Left renal cortex interstitium (tissue), 4 donors: Measurements from ENCODE around the gene CEP41. TPM values are rescaled to one million over a fixed set of nuclear protein-coding genes. Genes with fewer than 3 reads are reported as not detected.
"Not testable (repeated sequence)": the region's sequence is repeated elsewhere in the genome, so short reads cannot be mapped to it uniquely, and the experiment has no call there.

ENCODE experiments used
- DNase-seq, 4 donors: peaks; one replicate each; pipeline ENCODE4 v3.0.0-alpha.2; 2013; ENCODE audit warnings: low read depth in 4 of 4, low spot score in 2 of 4, missing footprints in 1 of 4
- polyA plus RNA-seq, 4 donors: library from polyadenylated mRNA; unstranded; fragments of 120-200 nt; gene quantifications; one replicate each; pipeline ENCODE4 v1.2.1, GENCODE V29; 2013; ENCODE audit not compliant: insufficient read length in 4 of 4

CEP41 gene
- polyA plus RNA-seq, 4 donors = 26.7 to 31.6 (median 28.4) TPM

DNA sequence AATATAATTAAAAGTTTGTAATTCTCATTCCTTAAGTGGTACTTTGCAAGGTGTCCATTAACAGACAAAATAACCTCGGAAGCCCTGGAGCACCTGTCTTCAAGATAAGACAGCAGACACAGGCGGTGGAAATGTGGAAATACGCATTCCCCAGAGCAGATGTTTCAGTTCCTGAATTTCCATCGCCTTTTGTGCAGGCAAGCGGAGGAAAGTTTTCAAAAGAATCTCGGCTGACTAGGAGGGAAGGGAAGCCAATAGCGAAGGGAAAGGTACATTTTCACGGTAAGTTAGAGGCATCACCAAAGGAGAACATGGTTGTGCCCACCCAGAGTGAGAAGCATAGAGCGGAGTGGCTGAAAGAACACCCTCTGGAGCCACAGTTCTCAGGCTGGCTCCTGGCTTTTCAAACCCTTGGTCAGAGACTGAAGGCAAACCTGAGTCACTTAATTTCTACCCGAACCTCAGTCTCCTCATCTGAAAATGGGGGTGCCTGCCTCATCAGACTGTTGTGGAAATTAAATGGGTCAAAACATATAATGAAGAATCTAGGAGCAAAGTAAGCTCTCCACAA lies 46.9 kb downstream of the CEP41 start:
- DNase-seq = no peak

- no peak for DNase-seq
Measured at GRCh38 chr7:130393101-130393561, 47.7 kb downstream of the CEP41 start.

GRCh38 chr7:130390486-130390885 lies 50.3 kb downstream of the CEP41 start:
- no peak for DNase-seq

DNA sequence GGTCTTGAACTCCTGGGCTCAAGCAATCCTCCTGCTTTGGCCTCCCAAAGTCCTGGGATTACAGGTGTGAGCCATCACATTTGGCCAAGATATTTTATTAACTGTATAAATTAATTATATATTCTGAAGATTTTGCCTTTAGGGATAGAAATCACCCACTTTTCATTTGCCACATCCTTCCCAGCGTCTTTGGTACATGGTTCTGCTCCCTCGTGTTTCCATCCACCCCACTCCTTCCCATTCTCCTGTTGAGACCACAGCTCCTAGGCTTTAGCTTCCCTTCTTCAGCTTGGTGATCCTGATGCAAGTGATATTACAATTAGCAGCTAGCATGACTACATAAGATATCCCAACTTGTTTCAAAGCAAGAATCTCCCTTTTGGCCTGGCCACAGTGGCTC lies 52.1 kb downstream of the CEP41 start:
- no peak for DNase-seq

GRCh38 chr7:130387628-130388403 lies 53.0 kb downstream of the CEP41 start:
- peak in 1 of 4 donors; percentile 55 for DNase-seq

DNA sequence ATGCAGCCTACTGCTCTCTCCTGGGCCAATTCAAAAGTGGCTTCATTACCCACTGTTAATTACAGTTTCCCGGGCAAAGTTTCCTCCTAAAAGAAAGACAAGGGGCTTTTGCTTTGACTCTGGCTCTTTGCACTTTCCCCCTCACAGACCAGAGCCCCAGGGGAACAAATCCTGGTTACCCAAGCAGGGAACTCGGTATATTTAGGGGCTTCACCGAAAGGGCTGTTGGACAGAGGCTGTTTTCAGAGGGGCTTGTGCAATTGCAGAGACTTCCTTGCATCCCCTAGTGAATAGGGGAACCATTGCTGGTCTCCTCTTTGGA lies 53.5 kb downstream of the CEP41 start:
- DNase-seq = no peak

GRCh38 chr7:130386876-130387275 lies 53.9 kb downstream of the CEP41 start:
- DNase-seq = no peak

DNA sequence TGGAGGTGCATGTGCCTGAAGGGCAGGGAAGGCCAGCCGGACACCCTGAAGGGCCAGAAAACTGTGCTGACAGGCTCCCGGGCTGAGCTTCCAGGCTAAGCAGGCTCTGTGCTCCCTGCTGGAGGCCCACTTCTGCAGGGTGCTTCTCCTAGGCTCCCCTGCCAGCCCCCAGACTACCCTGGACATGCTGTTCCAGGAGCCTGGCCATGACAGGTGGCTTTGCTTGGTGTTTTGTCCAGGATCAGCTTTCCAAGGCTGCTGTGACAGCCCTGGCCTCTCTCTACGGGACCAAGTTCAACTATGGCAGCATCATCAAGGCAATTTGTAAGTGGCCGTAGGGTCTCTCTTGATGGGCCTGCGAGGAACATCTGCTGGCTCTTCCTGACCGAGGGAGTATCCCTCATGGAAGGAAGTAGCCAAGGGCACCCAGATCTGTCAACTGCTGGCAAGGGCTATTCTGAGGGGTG lies 55.2 kb downstream of the CEP41 start:
- DNase-seq = no peak

GRCh38 chr7:130384841-130385599 lies 55.8 kb downstream of the CEP41 start:
- no peak for DNase-seq

DNA sequence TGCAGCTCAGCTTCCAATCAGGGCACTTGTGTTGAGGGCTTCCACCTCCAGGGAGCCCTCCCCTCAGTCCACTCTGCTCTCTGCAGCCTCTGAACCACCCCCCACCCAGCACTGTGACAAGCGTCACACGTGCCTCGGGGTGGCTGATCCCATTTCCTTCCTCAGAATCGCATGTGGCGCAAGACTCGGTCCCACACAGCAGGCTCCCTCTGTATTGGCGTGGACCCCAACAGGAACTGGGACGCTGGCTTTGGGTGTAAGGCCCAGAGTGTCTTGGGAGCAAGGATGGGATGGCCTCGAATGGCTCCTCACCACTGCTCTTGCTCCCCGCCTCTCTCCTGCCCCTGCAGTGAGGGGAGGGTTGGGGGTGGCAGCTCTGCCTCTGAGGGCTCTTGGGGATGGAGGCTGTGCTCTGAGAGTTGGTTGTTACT lies 56.4 kb downstream of the CEP41 start:
- no peak for DNase-seq

DNA sequence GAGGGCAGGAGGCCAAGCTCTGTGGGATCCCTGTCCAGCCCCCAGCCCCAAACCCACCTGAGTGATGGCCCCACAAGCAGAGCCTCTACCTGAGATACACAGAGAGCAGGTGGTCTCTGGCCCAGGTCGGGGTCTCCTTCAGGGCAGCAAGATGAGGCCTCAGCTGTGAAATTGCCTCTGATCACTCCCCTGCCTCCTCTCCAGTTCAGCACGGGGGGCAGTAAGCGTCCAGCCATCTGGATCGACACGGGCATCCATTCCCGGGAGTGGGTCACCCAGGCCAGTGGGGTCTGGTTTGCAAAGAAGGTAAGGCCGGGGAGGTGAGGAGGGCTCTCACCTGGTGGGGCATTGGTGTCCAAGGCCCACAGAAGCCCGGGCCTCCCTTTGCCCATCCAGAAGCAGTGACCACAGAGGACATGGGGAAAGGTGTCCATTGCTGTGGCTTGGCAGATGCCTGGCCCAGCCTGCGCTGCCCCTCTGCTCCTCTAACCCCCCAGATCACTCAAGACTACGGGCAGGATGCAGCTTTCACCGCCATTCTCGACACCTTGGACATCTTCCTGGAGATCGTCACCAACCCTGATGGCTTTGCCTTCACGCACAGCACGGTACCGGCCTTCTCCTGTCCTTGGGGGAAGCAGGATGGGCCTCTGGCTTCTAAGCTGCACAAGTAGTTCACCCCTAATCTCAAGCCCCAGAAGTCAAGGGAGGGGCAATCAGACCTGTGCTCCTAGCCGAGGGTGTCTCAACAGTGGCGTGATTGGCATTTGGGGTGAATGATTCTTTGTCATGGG lies 57.4 kb downstream of the CEP41 start:
- no peak for DNase-seq

- no peak for DNase-seq
Measured at GRCh38 chr7:130381468-130382312, 59.1 kb downstream of the CEP41 start.

DNA sequence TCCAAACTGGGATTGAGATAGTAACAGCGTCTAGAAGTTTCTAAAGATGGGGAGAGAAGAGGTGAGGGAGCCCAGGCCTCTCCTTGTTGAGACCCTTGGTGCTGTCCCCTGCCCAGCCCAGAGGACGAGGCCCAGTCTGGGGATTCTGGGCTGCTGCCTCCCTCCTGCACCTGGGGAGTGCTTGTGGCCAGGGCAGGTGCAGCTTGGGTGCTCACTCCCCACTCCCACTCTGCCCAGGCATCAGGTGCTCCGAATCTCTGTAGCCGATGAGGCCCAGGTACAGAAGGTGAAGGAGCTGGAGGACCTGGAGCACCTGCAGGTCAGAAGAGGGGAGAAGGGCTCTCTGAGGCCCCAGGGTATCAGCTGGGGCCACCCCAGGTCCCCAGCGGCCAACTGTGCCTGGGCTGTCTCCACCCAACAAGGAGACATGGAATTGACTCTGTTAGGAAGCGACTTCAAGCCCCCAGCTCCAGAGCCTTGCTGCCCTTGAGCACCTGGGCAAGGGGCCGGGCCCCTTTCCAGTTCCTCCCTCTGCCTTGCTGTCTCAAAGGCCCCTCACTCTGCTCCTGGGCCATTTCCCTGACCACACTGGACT lies 59.9 kb downstream of the CEP41 start:
- no peak for DNase-seq

- peak in 1 of 4 donors; percentile 45 for DNase-seq
Measured at GRCh38 chr7:130379921-130380860, 60.6 kb downstream of the CEP41 start, which contains the start of gene CPA1. Gene CPA1, plus strand, starts transcription at chr7:130380494. Its CDS starts 27 bp downstream, at chr7:130380521.

DNA sequence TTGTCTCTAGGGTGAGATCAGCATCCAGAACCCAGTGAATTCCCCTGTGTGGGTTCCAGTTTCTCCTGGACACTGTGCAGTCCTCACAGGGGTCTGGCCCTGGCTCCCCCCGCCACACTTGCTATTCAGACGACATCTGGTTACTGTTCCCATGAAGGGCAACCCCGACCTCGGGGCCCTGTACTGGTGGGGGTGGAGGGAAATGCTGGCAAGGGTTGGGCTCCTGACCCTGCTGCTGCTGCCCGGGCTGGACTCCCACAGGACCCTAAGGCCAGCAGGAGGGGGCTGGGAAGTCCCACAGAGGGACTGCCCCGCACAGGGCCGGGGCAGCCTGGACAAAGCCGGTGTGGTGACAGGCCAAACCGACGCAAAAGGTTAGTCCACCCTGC lies 61.3 kb downstream of the CEP41 start:
- DNase-seq = no peak

- no peak for DNase-seq
Measured at GRCh38 chr7:130379019-130379418, 61.8 kb downstream of the CEP41 start.

GRCh38 chr7:130377178-130377577 lies 63.6 kb downstream of the CEP41 start:
- no peak for DNase-seq

DNA sequence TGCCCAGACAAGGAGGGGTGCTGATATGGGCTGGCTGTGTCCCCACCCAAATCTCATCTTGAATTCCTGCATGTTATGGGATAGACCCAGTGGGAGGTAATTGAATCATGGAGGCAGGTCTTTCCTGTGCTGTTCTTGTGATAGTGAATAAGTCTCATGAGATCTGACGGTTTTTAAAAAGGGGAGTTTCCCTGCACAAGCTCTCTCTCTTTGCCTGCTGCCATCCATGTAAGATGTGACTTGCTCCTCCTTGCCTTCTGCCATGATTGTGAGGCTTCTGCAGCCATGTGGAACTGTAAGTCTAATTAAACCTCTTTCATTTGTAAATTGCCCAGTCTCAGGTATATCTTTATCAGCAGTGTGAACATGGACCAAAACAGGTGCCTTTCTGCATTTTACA lies 64.4 kb downstream of the CEP41 start:
- not testable (repeated sequence) for DNase-seq
